Adrenal gland (tissue), 12 donors: ENCODE results near the gene SPAG16. TPM values are rescaled to one million over a fixed set of nuclear protein-coding genes. Genes with fewer than 3 reads are reported as not detected.

Experiments used
- DNase-seq, 7 donors: peaks; one replicate each; pipeline ENCODE4 v3.0.0-alpha.2; 2019 to 2020
- H3K27ac ChIP-seq, 5 donors: fragments of 200-600 bp; sonication (generic) in 4 of 5; 1 replicate in 3 of 5; 2 replicates in 2 of 5; pipeline versions ENCODE4 v1.5.1 to v1.8.0; 2016 to 2020; ENCODE audit warnings: mild to moderate bottlenecking in 1 of 5
- H3K27me3 ChIP-seq: fragments of 200-600 bp; 2 replicates; pipeline ENCODE4 v1.8.0; 2021
- H3K36me3 ChIP-seq, 2 donors: fragments of 200-600 bp; replicated peaks in 1 of 2; 1 replicate in 1 of 2; 2 replicates in 1 of 2; pipeline versions ENCODE4 v1.5.1 to v1.8.0; 2018 to 2022
- H3K4me1 ChIP-seq, 2 donors: fragments of 200-600 bp; replicated peaks in 1 of 2; 1 replicate in 1 of 2; 2 replicates in 1 of 2; pipeline versions ENCODE4 v1.5.1 to v1.8.0; 2018 to 2021
- H3K4me3 ChIP-seq, 4 donors: fragments of 200-600 bp; sonication (generic) in 3 of 4; one replicate each; pipeline ENCODE4 v1.5.1; 2016 to 2018
- H3K9me3 ChIP-seq, 3 donors: fragments of 200-600 bp; sonication (generic) in 1 of 3; replicated peaks in 1 of 3; 1 replicate in 2 of 3; 2 replicates in 1 of 3; pipeline versions ENCODE4 v1.5.1 to v1.8.0; 2016 to 2021
- POLR2A ChIP-seq, 2 donors: fragments of 450-650 bp; IDR thresholded peaks; one replicate each; pipeline ENCODE4 v1.6.1; 2017; ENCODE audit warnings: antibody characterized with exemption in 2 of 2, mild to moderate bottlenecking in 2 of 2, moderate library complexity in 1 of 2
- WGBS, 4 donors: extraction: QIAGEN DNeasy Blood & Tissue Kit in 2 of 4; methylation state at CpG; one replicate each; pipeline versions ENCODE4 v1.1.5 to v1.1.7; 2013 to 2017; 5-methylcytosine and 5-hydroxymethylcytosine counted together
- intact Hi-C, 2 donors: fragments of 100-400 bp; cut with DNase I; formaldehyde crosslinking; loops; one replicate each; pipeline versions ENCODE4 v1.14.1 to v1.15.0; 2022 to 2023
- polyA plus RNA-seq, 3 donors: library from polyadenylated mRNA; stranded (reverse); fragments of 200-250 nt in 2 of 3; fragments of 350-450 nt in 1 of 3; fragmentation: Illumina TruSeq in 1 of 3; extraction: RNeasy Lipid Tissue Mini Kit (QIAGEN cat#74804) in 1 of 3; gene quantifications; one replicate each; pipeline ENCODE4 v1.2.3, GENCODE V29; 2013 to 2014
- total RNA-seq, 9 donors: library from RNA; depleted of rRNA in 4 of 9; stranded (reverse); fragments of >200 nt in 4 of 9; fragments of 120-200 nt in 1 of 9; fragmentation: NEBNext Ultra II Directional in 1 of 9; extraction: Animal tissue kit (Norgen Biotek cat#: 25700) in 1 of 9; gene quantifications; one replicate each; pipeline versions ENCODE4 v1.1.0 to v1.2.4, GENCODE V29; 2013 to 2023
- TF ChIP-seq, protein P1 (sequence below), 6 experiments: fragments of 450-650 bp in 4 of 6; fragments of 200-600 bp in 2 of 6; sonication (generic) in 1 of 6; IDR thresholded peaks; 1 replicate in 5 of 6; 2 replicates in 1 of 6; pipeline versions ENCODE4 v1.5.1 to v1.8.0; 2016 to 2021; ENCODE audit warnings: antibody characterized with exemption in 6 of 6, mild to moderate bottlenecking in 2 of 6, moderate library complexity in 1 of 6
- donor health status: healthy with polysubstance abuse.
- donor health status: Bipolar disorder and iron deficiency.
- donor health status: DM: yes; HTN: yes; CAD: no.
- donor health status: DM: no; HTN: no; CAD: no.
- donor health status: DM: no; HTN: no; CAD: no.
- donor health status: DM: yes; HTN: yes; CAD: no.

Gene SPAG16
- total and polyA plus RNA-seq, 12 donors = 12.4 to 45.3 (median 21.8) TPM

- H3K9me3 ChIP-seq = no peaks in the 10 kb centered on the region
- H3K27me3 ChIP-seq = no peaks in the 10 kb centered on the region
- TF ChIP-seq, protein P1, sequence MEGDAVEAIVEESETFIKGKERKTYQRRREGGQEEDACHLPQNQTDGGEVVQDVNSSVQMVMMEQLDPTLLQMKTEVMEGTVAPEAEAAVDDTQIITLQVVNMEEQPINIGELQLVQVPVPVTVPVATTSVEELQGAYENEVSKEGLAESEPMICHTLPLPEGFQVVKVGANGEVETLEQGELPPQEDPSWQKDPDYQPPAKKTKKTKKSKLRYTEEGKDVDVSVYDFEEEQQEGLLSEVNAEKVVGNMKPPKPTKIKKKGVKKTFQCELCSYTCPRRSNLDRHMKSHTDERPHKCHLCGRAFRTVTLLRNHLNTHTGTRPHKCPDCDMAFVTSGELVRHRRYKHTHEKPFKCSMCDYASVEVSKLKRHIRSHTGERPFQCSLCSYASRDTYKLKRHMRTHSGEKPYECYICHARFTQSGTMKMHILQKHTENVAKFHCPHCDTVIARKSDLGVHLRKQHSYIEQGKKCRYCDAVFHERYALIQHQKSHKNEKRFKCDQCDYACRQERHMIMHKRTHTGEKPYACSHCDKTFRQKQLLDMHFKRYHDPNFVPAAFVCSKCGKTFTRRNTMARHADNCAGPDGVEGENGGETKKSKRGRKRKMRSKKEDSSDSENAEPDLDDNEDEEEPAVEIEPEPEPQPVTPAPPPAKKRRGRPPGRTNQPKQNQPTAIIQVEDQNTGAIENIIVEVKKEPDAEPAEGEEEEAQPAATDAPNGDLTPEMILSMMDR (IDR thresholded peaks at IDR 0.05) = no peak
- no peak for TF ChIP-seq POLR2A (IDR thresholded peaks at IDR 0.05)
- no peaks in the 10 kb centered on the region for H3K4me1 ChIP-seq
- H3K36me3 ChIP-seq = no peaks in the 10 kb centered on the region
- H3K4me3 ChIP-seq = no peak overlapping the region
- WGBS, 4 donors = 69 to 85% (median 81%) methylated on average over 2 of the region's 2 CpGs
- H3K27ac ChIP-seq = no peak overlapping the region
- intact Hi-C loops = no loop called here
- DNase-seq = no peak
Observed at GRCh38 chr2:213649176-213649575, 364.9 kb downstream of the SPAG16 start.

GRCh38 chr2:213664817-213665216 lies 380.6 kb downstream of the SPAG16 start:
- TF ChIP-seq, protein P1 (IDR thresholded peaks at IDR 0.05) = no peak
- TF ChIP-seq POLR2A (IDR thresholded peaks at IDR 0.05) = no peak

DNA sequence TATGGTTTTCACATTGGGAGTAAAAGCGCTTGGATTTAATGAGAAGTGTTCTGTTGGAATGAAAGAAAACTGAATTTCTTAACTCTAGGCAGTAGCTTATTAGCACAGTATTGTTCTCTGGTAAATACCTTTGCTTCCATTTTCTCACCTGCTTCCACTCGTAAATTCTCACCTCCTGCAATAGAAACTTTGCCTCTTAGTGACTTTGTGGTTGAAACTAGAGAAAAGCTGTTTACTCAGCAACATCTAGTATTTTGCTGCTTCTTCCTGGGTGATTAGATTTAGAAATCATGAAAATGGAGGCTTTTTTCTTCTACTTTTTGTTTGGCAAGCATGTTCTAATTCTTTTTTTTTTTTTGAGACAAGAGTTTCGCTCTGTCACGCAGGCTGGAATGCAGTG lies 385.4 kb downstream of the SPAG16 start:
- H3K4me1 ChIP-seq = no peaks in the 10 kb centered on the region
- H3K9me3 ChIP-seq = peaks cover 0 to 4% (median 0%) of the 10 kb centered on the region in 3 donors
- H3K36me3 ChIP-seq = no peaks in the 10 kb centered on the region
- no peak overlapping the region for H3K27ac ChIP-seq
- 79 to 84% (median 80%) methylated on average over 4 of the region's 4 CpGs for WGBS, 4 donors
- intact Hi-C loops = no loop called here
- no peak for DNase-seq
- H3K4me3 ChIP-seq = no peak overlapping the region
- no peaks in the 10 kb centered on the region for H3K27me3 ChIP-seq
- TF ChIP-seq, protein P1 (IDR thresholded peaks at IDR 0.05) = no peak
- no peak for TF ChIP-seq POLR2A (IDR thresholded peaks at IDR 0.05)

More at GRCh38 chr2:213664817-213665216, 380.6 kb downstream of the SPAG16 start:
- no peaks in the 10 kb centered on the region for H3K36me3 ChIP-seq
- DNase-seq = no peak
- peaks cover 0 to 4% (median 0%) of the 10 kb centered on the region in 3 donors for H3K9me3 ChIP-seq
- intact Hi-C loops = no loop called here
- H3K27ac ChIP-seq = no peak overlapping the region
- no peak overlapping the region for H3K4me3 ChIP-seq
- H3K27me3 ChIP-seq = no peaks in the 10 kb centered on the region
- no peaks in the 10 kb centered on the region for H3K4me1 ChIP-seq

DNA sequence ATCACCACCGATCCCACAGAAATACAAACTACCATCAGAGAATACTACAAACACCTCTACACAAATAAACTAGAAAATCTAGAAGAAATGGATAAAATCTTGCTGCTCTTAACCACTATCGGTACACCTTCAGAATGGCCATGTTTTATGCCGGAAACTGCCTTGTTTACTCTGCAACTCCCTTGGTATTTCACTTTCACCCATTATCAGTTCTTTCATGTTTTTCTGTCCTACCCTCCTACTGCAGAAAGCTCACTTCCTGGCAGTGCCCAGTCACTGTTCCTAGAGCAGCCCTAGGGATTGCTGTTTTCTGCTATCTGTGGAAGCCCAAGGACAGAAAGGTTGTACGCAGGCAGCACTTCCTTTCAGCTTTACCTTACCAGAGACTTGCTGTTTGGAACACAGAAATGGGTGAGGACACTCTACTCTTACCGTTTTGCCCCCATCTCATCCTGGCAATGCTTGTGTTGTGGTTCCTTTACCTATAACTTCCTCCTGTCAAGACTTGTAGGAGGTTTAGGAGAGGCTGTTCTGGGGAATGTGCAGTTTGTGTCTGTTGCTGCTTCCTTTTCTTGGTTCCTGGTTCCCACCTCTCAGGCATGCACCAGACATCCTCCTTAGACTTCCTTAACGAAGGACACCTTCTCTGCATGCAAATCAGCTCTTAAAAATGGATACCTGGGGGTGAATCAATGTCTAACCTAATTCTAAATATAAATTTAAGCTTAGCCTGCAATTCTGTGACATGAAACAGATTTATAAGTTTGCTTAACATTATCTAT lies 394.4 kb downstream of the SPAG16 start:
- Histone ChIP-seq H3K27ac (no peak overlapping the region), H3K36me3 (no peaks in the 10 kb centered on the region), H3K4me1 (no peaks in the 10 kb centered on the region), H3K9me3 (no peaks in the 10 kb centered on the region), H3K4me3 (no peak overlapping the region), H3K27me3 (no peaks in the 10 kb centered on the region)
- TF ChIP-seq, protein P1 (IDR thresholded peaks at IDR 0.05) = no peak
- TF ChIP-seq POLR2A (IDR thresholded peaks at IDR 0.05) = no peak
- DNase-seq = no peak
- intact Hi-C loops = no loop called here
- WGBS, 4 donors = 54 to 72% (median 65%) methylated on average over 5 to 6 of the region's 6 CpGs
